ENCODE measurements around the gene DNAJC25.

DNA sequence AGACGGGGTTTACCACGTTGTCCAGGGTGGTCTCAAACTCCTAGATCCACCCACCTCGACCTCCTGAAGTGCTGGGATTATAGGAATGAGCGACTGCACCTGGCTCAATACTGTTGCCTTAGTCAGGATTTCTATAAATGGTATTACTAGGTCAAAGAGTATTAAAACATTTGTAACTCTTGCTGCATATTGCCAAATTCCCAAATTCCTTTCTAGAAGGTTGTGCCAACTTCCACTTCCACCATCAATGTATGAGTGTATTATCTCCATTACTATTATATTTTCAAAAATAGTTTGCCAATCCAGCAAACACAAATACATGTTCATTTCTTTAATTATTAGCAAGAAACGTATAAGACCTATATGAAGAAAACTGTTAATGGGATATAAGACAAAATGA, 42.3 kb upstream of the DNAJC25 start:
- TF ChIP-seq, protein P1, sequence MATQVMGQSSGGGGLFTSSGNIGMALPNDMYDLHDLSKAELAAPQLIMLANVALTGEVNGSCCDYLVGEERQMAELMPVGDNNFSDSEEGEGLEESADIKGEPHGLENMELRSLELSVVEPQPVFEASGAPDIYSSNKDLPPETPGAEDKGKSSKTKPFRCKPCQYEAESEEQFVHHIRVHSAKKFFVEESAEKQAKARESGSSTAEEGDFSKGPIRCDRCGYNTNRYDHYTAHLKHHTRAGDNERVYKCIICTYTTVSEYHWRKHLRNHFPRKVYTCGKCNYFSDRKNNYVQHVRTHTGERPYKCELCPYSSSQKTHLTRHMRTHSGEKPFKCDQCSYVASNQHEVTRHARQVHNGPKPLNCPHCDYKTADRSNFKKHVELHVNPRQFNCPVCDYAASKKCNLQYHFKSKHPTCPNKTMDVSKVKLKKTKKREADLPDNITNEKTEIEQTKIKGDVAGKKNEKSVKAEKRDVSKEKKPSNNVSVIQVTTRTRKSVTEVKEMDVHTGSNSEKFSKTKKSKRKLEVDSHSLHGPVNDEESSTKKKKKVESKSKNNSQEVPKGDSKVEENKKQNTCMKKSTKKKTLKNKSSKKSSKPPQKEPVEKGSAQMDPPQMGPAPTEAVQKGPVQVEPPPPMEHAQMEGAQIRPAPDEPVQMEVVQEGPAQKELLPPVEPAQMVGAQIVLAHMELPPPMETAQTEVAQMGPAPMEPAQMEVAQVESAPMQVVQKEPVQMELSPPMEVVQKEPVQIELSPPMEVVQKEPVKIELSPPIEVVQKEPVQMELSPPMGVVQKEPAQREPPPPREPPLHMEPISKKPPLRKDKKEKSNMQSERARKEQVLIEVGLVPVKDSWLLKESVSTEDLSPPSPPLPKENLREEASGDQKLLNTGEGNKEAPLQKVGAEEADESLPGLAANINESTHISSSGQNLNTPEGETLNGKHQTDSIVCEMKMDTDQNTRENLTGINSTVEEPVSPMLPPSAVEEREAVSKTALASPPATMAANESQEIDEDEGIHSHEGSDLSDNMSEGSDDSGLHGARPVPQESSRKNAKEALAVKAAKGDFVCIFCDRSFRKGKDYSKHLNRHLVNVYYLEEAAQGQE (IDR thresholded peaks at IDR 0.05; ENCODE audit: unreplicated experiment) = no peak
- TF ChIP-seq EZH2phosphoT487 (IDR thresholded peaks at IDR 0.05; ENCODE audit: unreplicated experiment) (no peak), POLR2AphosphoS5 (IDR thresholded peaks at IDR 0.05; ENCODE audit: low read depth) (no peak), EZH2 (IDR thresholded peaks at IDR 0.05; ENCODE audit: low read depth, unreplicated experiment) (no peak), ZNF114 (CRISPR knock-in tag; IDR thresholded peaks at IDR 0.05) (no peak), CREB1 (CRISPR knock-in tag; IDR thresholded peaks at IDR 0.05; ENCODE audit: low read depth) (no peak)
- TF ChIP-seq, protein P2, sequence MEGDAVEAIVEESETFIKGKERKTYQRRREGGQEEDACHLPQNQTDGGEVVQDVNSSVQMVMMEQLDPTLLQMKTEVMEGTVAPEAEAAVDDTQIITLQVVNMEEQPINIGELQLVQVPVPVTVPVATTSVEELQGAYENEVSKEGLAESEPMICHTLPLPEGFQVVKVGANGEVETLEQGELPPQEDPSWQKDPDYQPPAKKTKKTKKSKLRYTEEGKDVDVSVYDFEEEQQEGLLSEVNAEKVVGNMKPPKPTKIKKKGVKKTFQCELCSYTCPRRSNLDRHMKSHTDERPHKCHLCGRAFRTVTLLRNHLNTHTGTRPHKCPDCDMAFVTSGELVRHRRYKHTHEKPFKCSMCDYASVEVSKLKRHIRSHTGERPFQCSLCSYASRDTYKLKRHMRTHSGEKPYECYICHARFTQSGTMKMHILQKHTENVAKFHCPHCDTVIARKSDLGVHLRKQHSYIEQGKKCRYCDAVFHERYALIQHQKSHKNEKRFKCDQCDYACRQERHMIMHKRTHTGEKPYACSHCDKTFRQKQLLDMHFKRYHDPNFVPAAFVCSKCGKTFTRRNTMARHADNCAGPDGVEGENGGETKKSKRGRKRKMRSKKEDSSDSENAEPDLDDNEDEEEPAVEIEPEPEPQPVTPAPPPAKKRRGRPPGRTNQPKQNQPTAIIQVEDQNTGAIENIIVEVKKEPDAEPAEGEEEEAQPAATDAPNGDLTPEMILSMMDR (conservative IDR thresholded peaks at IDR 0.05; ENCODE audit: low read depth in 2 of 2) = no peak

Data from GM23338 (cell line).